MM.1S (cell line): Measurements from ENCODE around the gene RET.

Experiments
- CTCF ChIP-seq: fragments of 300-600 bp; sonication (generic); IDR thresholded peaks from 2 replicates; pipeline ENCODE4 v1.5.1; 2016; ENCODE audit warnings: antibody characterized with exemption, low read length, mixed read lengths
- EZH2 ChIP-seq: fragments of 300-600 bp; sonication (generic); optimal IDR thresholded peaks from 2 replicates; pipeline ENCODE3; 2017; ENCODE audit warnings: low read depth, mild to moderate bottlenecking, antibody characterized with exemption, low read length, mixed read lengths
- EZH2phosphoT487 ChIP-seq: fragments of 300-600 bp; sonication (generic); IDR thresholded peaks from 2 replicates; pipeline ENCODE4 v1.6.1; 2018; ENCODE audit warnings: antibody characterized with exemption, low read length

GRCh38 chr10:43032613-43033012 lies 44.3 kb upstream of the RET start:
- TF ChIP-seq EZH2phosphoT487 (no peak), CTCF (no peak), EZH2 (no peak)
